ENCODE measurements around the gene DOK7.
"Not testable (repeated sequence)": the region's sequence is repeated elsewhere in the genome, so short reads cannot be mapped to it uniquely, and the experiment has no call there.

Gene DOK7

GRCh38 chr4:3443750-3444309, 19.3 kb upstream of the DOK7 start:
- DNase-seq, result no peak

DNA sequence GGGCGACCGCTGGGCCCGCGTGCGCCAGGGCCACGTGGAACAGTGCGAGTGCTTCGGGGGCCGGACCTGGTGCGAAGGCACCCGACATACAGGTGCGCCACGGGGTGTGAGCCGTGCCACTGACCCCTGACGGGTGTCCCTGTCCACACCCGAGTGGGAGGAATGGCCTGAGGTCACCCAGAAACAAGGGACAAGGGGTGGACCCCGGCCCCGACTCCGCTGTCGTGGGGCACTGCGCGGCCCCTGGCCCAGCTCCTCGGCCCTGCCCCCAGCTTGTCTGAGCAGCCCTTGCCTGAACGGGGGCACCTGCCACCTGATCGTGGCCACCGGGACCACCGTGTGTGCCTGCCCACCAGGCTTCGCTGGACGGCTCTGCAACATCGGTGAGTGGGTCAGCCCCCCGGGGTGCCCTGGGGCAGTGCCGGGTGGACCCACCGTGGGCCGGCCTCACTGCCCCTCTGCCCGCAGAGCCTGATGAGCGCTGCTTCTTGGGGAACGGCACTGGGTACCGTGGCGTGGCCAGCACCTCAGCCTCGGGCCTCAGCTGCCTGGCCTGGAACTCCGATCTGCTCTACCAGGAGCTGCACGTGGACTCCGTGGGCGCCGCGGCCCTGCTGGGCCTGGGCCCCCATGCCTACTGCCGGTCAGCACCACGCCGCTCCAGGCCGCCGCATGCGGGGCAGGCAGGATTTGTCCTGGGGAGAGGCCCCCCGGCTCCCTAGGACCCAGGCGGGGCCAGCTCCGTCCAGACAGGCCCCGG, 18.6 kb upstream of the DOK7 start:
- no peak for DNase-seq

DNA sequence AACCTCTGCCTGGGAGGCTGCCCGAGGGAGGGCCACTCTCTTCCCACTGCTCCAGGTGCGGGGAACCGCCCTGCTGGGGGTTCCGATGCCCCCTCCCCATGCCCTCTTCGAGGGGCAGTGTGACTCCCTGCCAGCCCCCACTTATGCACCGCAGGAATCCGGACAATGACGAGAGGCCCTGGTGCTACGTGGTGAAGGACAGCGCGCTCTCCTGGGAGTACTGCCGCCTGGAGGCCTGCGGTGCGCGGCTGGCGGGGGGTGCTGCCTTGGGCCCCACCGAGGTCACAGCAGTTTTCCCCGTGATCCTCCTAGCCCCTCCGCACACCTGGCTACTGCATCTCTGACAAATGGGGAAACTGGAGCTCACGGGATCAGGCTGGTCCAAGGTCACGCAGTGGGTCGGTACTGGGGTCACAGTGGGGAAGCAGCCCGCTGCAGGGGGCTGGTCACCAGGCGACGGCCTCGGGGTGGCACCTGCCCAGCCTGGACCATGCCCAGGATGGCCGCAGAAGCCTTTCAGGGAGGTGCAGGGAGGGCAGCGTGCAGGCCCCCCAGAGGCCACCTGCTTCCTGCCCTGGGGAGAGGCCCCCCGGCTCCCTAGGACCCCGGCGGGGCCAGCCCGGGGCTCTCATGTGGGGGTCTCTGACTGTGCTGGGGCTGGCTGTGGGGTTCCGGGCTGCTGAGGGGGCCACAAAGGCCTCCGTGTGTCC, 17.8 kb upstream of the DOK7 start:
- no peak for DNase-seq

DNA sequence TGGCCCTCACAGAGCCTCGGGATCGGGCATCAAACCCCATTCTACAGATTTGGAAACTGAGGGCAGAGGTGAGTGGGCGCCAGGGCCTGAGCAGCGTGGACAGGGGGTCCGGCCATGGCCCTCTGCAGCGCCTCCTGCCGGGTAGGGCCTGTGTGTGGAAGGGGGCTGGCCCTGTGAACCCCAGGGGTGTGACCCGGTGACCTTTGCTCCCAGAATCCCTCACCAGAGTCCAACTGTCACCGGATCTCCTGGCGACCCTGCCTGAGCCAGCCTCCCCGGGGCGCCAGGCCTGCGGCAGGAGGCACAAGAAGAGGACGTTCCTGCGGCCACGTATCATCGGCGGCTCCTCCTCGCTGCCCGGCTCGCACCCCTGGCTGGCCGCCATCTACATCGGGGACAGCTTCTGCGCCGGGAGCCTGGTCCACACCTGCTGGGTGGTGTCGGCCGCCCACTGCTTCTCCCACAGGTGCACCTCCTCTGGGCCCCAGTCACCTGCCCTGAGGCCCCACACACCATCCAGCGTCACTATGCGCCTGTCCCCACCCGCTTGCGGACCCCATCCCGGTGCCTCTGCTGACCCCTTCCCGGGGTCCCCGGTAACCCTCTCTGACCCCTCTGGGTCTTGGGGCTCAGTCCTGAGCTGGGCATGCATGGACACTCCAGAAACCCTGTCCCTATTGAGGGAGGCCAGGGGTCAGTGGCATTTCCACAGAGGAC, 17.1 kb upstream of the DOK7 start:
- no peak for DNase-seq

DNA sequence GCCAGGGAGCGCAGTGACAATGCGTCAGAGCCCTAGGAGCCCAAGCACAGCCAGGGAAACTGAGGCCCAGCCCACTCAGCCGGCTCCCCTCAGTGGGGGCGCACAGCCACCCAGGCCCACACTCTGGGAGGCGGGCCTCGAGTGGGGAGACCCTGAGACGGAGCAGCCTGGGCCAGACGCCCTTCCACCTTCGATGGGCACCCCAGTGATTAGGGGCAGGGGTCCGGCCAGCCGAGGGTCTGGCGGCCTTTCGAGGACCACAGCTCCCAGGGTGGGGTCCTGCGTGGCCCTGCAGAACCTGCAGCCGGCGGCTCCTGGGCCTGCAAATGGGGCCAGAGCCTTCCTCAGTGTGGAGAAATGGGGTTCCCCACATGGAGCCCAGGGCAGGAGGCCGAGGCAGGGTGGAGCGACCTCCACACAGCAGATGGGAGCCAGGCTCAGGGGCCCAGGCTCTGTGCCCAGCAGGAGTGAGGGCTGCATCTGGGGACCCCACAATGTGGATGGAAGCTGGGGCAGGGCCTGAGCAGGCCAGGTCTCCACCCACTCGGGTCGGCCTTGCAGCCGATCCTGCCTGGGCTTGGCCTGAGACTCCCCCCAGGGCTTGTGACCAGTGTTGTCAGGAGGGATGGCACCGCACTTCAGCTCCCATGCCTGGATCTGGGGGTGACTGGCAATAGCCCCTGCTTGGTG, 16.3 kb upstream of the DOK7 start:
- no peak for DNase-seq

DNA sequence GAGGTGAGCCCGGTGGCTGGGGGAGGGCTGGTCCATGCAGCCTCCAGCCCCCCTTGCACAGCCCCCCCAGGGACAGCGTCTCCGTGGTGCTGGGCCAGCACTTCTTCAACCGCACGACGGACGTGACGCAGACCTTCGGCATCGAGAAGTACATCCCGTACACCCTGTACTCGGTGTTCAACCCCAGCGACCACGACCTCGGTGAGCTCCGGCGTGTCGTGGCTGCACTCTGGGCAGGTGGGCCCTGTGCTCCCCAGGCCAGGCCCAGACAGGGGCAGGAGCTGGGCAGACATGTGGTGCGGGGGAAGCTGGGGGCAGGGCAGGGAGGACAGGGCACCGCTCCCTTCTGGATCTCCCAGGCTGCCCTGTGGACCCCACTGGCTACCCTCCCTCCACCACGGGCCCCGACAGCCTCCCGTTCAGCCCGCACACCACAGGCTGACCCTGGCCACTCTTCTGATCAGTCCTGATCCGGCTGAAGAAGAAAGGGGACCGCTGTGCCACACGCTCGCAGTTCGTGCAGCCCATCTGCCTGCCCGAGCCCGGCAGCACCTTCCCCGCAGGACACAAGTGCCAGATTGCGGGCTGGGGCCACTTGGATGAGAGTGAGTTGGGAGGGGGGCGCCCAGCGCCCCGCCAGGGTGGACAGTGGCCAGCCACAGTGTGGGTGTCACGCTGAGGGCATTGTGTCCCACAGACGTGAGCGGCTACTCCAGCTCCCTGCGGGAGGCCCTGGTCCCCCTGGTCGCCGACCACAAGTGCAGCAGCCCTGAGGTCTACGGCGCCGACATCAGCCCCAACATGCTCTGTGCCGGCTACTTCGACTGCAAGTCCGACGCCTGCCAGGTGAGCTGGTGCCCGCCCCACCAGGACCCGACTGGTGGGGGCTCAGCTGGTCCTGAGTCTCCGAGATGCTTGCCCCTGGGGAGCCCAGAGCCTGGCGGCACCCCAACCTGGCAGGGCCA, 15.4 kb upstream of the DOK7 start:
- DNase-seq, result no peak

- no peak for DNase-seq
Observed at GRCh38 chr4:3449047-3449573, 14.0 kb upstream of the DOK7 start.

DNA sequence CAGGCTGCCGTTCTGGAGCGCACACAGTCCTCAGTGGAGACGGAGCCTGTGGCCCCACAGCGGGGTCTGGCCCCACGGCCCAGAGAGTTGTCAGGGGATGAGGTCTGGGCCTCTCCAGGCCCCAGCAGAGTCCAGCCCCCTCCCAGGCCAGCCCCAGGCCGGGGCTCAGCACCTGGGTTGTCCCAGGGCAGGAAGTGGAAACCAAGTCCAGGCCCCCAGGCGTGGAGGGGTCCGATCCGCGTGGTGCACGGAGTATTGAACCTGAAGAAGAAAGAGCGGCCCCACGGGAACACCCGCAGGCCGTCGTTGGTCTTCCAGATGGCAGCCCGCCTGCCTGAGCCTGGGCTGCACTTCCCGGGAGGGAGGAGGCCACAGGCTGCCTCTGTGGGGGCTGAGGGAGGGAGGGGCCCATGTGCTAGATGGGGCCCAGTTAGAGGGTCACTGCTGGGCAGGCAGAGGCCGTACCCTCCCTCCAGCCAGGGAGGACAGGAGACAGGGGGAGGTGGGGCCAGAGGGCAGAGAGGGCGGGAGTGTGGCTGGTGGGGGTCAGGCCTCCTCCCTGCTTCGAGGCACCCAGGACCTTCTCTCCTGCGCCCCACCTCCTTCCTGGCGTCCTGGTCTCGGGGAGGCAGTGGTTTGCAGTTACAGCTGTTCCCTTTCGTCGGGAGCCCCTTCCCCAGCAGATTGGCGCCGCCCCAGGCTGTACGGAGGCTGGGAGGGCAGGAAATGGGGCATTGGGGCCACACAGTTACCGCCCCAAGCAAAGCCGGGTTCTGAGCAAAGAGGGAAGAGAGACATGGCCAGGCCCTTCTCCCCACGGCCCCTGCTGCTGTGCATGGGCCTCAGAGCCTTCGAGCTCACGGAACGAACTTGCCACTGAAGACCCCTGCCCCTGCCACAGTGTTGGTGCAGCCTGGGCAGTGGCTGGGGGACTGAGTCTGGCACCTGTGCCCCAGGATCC, 13.3 kb upstream of the DOK7 start:
- no peak for DNase-seq

DNA sequence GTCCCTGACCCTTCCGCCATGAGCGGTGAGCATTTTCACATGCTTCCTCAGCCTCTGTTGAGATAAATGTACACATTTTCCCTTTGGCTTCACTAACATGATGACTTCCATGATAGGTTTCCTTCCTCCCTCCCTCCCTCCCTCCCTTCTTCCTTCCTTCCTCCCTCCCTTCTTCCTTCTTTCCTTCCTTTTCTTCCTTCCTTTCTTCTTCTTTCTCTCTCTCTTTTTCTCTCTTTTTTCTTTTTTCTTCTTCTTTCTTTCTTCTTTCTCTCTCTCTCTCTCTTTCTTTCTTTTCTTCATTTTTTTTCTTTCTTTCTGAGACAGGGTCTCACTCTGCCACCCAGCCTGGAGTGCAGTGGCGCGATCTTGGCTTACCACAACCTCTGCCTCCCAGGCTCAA, 12.5 kb upstream of the DOK7 start:
- DNase-seq, result no peak

GRCh38 chr4:3451956-3452355, 11.2 kb upstream of the DOK7 start:
- no peak for DNase-seq

GRCh38 chr4:3452376-3452775, 10.7 kb upstream of the DOK7 start:
- no peak for DNase-seq

- not testable (repeated sequence) for DNase-seq
Observed at GRCh38 chr4:3455596-3455995, 7.5 kb upstream of the DOK7 start.

GRCh38 chr4:3458371-3458770, 4.7 kb upstream of the DOK7 start:
- DNase-seq, result no peak

DNA sequence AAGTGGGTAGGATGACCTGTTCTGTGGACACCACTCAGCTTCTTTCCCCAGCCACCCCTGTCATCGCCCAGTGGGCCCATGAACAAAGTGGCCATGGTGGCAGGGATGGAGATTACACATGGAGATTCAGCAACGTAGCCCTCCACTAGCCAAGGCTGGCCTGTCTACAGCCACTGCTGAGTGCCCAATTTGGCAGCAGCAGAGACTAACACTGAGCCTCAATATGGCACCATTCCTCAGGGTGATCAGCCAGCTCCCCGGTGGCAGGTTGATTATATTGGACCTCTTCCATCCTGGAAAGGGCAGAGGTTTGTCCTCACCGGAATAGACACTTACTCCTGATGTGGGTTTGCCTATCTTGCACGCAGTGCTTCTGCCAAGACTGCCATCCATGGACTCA, 4.0 kb upstream of the DOK7 start:
- DNase-seq, result not testable (repeated sequence)

- no peak for DNase-seq
Observed at GRCh38 chr4:3460926-3461325, 2.2 kb upstream of the DOK7 start.

GRCh38 chr4:3461515-3462291, 1.4 kb upstream of the DOK7 start:
- no peak for DNase-seq

DNA sequence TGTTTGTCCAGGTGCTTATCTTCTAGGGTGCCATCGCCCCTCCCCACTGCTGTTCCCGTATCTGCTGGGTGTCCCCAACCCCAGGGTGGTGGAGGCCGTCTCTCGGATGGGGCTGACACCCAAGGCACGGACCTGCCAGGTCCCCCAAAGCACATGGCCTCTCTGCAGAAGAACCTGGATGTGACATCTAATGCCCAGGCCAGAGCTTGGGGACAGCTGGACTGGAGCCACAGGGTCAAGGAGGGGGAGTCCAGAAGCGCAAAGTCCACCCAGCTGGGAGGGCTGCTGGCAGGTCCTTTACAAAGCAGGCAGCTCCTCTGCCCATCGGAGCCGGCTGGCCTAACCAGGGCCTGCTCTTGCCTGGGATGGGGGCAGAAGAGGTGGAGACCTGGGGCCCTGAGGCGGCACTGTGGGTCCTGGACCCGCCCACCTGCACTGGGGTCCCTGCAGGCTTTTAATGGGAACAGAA, 751 bp upstream of the DOK7 start:
- DNase-seq, result no peak

DNA sequence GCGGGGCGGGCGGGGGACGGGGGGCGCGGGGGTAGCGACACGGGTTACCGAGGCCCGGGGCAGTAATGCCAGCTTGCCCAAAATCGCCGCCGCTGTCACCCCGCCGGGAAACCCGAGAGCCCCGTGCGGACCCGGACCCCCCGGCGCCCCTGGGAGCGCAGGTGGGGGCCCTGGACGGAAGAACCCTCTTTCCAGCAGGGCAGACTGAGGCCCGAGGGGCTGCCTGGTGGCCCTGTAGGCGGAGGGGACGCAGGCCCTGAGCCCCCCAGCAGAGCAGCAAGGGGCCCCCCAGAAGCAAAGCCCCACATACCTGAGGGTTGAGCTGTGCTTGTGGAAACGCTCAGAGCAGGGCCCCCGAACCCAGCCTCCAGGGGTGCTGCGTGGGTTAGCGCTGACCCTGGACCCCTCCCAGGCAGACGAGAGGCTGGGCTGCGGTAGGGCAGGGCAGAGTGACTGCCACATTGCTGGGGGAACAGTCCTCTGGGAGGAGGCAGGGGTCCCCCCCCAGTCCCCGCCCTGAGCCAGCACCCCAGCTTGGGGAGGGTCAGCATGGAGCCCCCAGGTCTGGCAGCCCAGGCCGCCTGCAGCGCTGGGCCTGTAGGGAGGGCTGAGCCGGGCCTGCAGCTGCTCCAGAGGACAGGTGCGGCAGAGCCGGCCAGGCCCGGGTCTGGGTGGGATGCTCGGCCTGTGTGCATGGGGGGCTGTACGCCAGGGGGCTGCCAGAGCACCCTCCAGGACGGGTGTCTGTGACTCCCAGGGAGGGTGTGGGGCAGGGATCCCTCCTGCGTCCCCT, 646 bp downstream of the DOK7 start:
- no peak for DNase-seq

All from NCI-H2227 treated with DMSO at 0.1 percent for 48 hours (cell line).